ENCODE measurements around the gene TMEM247.

DNA sequence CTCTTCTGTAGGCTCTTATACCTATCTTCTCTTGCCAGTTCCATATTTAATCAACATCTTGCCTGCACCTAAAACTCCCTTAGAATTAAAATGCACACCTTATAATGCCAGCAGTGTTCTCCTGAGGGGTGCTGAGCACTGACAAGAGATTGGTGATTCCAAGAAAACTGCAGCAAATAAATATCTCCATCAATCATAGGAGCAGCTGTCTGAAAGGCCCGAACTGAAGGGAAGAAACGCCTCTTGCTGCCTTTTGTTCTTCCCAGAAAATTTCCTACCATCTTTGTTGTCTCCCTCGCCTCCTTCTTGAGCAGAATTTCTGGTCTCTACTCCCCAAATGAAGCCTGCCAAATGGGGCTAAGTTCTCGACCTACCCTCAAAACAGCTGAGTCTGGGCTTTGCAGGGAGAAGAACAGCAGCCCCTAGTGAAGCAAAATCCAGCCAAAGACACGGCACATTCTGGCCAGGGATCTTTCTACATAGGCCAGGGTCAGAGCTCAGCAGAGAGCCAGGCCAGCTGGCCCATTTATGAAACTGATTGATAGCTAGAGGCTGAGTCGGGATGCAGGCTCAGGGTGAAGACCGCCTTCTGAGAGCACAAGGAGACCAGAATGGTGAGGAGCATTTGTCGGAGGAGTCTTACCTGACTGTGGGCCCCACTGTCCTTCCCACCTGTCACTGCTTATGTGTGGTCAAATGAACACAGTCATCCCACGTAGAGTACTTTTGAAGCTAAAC is 20.4 kb upstream of the TMEM247 start:
- TF ChIP-seq POLR2A (IDR thresholded peaks at IDR 0.05) = no peak
- TF ChIP-seq, protein P1, sequence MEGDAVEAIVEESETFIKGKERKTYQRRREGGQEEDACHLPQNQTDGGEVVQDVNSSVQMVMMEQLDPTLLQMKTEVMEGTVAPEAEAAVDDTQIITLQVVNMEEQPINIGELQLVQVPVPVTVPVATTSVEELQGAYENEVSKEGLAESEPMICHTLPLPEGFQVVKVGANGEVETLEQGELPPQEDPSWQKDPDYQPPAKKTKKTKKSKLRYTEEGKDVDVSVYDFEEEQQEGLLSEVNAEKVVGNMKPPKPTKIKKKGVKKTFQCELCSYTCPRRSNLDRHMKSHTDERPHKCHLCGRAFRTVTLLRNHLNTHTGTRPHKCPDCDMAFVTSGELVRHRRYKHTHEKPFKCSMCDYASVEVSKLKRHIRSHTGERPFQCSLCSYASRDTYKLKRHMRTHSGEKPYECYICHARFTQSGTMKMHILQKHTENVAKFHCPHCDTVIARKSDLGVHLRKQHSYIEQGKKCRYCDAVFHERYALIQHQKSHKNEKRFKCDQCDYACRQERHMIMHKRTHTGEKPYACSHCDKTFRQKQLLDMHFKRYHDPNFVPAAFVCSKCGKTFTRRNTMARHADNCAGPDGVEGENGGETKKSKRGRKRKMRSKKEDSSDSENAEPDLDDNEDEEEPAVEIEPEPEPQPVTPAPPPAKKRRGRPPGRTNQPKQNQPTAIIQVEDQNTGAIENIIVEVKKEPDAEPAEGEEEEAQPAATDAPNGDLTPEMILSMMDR (IDR thresholded peaks at IDR 0.05) = no peak

Data from testis (tissue), 2 donors.